HG03108 (cell line): ENCODE measurements around the gene SPATA31D4.
"Not testable (repeated sequence)": the region's sequence is repeated elsewhere in the genome, so short reads cannot be mapped to it uniquely, and the experiment has no call there.

Experiments used
- ATAC-seq: cut with Tn5 transposase; IDR thresholded peaks from one replicate; pipeline ENCODE4 v1.9.1; 2021; ENCODE audit warnings: moderate library complexity; ENCODE audit not compliant: unreplicated experiment

SPATA31D4 gene

DNA sequence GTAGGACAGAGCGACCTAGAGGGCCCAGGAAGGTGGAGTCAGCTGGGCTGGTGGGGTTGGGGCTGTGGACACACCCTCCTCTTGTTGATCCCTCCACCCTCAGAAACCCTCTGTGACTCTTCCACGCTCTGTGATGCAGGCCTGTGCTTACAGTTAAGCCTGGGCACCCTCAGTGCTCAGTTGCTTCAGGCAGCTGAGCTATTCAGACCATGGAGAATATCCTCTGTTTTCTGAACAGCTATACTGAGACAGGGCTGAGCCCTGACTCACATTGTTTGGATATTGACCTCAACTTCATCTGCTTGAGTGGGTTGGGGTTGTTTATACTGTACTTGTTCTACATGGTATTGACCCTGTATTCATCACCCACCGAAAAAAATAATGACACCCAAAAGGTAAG lies at the start of gene SPATA31D4:
Gene SPATA31D4 (plus strand): TSS at position 124 of the 400 bp plus-strand sequence. CDS start 86 bp downstream, at position 210.
- not testable (repeated sequence) for ATAC-seq

DNA sequence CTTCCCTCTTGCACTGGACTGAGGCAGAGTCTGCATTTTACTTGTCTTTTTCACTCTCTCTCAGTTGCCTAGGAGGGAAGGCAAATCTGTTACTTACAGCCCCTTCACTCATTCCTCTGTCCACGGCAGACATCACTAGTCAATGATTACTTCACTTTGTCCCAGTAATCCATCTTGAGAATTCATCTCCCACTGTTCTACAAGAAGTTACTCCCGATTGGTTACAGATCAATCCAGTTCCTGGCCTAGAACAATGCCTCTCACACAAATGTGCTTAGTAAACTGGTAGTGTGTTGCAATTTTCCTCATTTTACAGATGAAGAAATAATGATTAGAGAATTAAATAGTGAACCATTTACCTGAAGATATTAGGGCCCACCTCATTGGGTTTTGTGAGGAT lies 49.7 kb upstream of the SPATA31D4 start:
- ATAC-seq = no peak

DNA sequence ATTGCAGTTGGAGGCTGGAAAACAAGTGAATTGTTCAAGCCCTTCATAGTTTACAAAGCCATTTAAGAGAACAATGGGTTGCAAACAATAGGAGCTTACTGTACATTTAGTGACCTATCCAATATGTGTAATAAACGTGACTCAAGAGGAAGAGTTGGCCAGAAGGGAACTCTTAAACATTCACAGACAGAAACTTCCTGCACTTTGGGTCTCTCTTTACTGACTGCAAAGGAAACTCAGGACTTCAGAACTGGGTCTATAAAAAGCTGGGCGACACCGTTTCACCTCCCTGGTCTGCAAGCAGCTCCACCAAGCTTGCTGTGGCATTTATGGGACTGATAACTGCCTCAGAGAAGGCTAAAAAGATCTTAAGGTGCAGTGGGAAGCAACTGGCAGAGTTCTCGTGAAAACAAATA lies 48.7 kb upstream of the SPATA31D4 start:
- no peak for ATAC-seq

DNA sequence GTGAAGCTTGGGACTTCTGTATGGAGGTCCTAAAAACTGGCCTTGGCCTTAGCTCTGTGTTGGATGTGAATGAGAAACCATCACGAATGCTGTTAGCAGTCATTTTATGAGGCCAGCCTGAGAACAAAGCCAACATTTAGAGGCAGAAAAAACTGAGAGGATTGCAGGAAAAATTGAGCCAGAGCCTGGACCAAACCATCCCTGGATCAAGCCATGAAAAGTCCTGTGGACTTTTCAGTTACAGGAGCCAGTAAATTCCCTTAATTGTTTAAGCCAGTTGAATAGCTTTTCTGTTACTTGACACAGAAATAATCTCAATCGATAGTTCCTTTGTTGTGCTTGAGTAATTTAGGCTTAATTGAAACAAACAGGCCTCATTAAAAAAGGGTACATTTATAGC lies 42.6 kb upstream of the SPATA31D4 start:
- no peak for ATAC-seq

DNA sequence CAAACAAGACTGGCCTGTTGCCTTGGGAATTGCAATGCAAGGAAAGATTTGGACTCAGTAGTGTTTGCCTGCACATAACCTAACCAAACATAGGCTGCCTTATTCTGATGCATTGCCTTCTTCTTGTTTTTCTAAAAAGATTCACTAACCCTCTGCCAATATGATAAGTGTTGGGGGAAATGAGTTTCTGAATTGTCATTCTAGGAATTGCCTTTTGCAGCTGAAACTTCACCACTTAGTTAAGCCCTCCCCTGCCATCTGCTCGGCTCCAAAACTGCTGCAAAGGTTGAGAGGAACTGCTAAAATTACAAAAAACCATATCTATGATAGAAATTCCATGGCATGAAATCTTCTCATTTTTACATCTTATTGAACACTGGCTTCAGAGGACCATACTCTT lies 41.6 kb upstream of the SPATA31D4 start:
- no peak for ATAC-seq

DNA sequence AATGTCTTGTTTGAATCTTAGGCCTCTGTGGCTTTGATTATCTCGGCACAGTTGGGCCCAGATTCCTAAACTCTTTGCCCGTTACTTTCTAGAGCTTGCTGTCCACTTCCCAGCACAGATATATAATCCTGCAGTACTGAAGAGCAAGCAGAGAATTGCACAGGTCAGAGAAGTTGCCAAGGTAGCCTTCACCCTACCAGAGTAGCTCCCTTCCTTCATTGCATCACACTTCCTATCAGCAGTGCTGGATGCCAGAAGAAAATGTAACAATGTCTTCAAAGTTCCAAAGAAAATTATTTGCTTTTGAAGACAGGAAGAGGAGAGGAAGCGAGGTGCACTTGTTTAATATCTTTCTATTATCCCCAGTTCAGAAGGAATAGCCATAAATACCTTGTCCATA lies 38.1 kb upstream of the SPATA31D4 start:
- ATAC-seq = no peak

DNA sequence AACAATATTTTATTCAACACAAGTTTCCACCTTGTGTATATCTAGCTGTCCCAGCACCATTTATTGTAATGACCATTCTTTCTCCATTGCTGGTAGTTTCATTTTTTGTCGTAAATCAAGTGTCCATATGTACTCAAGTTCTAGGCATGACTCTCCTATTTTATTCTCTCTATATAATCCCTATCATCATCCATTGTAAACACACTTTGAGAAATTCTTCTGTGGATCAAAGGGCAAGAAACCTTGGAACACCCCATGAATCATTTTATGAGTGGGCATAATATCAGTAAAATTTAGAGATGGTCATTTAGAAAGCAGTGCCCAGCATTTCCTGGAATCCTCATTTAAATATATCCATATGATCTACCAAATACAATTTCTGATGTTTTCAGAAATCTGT lies 35.8 kb upstream of the SPATA31D4 start:
- no peak for ATAC-seq

DNA sequence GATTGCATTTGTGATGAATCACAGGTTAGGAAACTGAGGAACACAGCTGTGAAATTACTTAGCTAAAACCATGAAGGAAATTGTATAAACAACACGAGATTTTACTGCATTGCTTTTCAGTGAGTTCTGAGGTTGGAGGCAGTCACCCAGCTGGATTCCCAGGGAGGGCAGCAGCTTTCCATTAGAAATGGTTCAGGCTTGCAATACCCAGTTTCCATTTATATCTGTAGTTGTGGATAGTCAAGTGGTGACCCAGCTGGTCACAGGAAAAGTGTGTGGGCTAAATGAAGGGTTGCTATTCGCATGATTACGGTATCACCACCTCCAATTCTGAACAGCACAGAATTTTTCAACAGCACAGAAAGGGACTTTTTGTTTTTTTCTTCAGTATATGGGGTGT lies 34.3 kb upstream of the SPATA31D4 start:
- no peak for ATAC-seq

DNA sequence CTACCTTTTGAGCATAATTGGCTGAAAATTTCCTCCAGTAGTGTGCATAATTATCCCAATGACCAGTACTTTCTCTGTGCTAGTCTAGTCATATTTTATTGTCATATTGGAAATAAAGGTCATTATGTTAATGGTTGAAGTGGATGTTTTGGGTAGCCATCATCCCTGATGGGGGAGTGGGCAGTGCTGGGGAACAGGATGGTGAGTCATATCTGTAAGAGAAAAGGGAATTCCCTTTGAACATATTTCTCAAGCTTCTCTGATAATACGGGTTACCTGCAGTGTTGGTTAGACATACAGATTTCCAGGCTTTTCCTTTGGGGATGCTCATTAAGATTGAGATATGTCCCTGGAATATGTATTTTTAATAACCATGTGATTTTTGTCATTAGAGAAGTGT lies 33.3 kb upstream of the SPATA31D4 start:
- ATAC-seq = no peak

DNA sequence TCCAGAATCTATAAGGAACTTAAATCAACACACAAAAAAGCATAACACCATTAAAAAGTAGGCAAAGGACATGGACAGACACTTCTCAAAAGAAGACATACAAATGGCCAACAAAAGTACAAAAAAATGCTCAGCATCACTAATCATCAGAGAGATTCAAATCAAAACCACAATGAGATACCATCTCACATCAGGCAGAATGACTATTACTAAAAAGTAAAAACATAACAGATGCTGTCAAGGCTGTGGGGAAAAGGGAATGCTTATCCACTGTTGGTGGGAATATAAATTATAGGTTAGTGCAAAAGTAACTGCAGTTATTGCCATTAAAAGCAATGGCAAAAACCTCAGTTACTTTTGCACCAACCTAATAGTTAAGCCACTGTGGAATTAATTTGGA lies 32.2 kb upstream of the SPATA31D4 start:
- ATAC-seq = no peak

DNA sequence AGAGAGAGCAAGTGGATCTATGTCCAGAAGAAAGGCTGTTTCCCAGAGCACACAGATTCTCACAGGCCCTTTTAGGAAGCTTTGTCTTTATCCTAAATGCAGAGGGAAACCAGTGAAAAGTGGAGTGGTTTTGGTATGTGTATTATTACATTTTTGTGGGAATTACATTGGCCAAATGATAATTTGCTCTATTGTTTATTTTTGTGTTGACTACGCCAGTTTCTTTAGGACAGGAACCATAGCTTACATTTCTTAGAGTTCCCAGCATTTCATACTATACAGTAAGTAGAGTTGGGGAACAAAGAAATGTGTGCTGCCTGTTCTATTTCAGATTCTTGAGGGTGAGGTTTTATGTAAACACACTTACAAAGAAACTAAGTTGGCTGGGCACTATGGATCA lies 29.4 kb upstream of the SPATA31D4 start:
- no peak for ATAC-seq

DNA sequence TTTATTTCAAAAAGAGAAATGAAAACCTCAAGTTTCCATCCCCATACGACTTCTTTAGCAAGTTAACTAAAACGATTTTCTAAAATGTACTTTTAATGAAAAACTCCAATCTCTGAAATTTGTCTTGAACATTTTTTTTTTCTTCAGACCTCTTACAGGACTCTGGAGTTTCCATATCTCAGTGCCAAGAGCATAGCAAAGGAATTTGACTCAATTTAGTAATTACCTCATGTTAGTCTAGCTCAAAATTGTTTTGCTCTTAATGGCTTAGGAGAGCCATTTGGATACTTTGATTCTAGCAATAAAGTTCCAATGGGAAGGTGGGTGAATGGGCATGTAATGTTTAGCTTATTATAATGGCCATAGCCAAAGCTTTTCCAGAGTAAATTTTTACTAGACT lies 26.0 kb upstream of the SPATA31D4 start:
- ATAC-seq = no peak

DNA sequence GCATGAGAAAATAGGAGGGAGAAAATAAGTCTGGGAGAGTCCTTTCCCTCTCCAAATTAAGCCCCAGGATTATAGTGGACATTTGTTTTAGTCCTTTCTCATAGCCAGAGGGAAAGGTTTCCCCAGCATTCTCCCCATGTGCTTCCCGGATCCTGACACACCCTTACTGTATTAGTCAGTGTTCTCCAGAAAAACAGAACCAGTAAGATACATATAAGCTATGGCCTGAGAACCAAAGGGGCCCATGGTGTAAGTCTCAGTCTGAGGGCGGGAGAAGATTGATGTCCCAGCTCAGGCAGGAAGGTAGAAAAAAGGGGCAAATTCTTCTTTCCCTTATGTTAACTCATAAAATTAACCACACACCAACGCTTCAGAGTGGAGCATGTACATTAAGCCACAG lies 25.6 kb upstream of the SPATA31D4 start:
- ATAC-seq = no peak

DNA sequence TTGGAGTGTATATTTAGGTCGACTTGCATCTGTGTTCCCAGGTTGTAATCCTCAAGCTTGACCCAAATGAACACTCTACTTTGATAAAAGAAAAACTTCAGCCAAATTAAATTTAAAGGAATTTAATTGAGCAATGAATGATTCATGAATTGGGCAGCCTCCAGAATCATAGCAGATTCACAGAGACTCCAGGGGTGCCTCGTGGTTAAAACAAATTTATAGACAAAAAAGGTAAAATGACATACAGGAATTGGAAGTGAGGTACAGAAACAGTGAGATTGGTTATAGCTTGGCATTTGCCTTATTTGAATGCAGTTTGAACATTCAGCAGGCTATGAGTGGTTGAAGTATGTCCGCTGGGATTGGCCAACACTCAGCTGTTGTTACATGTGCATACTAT lies 21.6 kb upstream of the SPATA31D4 start:
- no peak for ATAC-seq

DNA sequence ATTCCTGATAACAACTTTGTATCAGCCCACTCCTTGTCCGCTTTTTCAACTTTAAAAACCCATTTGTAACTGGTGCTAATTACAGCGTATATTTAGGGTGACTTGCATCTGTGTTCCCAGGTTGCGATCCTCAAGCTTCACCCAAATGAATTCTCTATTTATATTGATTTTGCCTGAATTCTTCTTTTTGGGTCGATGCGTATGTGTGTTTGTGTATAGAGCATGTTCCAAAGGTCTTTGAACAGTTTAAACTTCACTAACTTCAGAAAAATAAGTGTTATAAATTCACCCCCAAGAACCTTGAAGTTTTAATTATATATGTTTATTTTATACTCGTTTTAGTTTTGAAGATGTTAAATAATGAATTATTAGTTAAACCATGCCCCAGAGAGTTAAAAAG lies 16.1 kb upstream of the SPATA31D4 start:
- no peak for ATAC-seq

DNA sequence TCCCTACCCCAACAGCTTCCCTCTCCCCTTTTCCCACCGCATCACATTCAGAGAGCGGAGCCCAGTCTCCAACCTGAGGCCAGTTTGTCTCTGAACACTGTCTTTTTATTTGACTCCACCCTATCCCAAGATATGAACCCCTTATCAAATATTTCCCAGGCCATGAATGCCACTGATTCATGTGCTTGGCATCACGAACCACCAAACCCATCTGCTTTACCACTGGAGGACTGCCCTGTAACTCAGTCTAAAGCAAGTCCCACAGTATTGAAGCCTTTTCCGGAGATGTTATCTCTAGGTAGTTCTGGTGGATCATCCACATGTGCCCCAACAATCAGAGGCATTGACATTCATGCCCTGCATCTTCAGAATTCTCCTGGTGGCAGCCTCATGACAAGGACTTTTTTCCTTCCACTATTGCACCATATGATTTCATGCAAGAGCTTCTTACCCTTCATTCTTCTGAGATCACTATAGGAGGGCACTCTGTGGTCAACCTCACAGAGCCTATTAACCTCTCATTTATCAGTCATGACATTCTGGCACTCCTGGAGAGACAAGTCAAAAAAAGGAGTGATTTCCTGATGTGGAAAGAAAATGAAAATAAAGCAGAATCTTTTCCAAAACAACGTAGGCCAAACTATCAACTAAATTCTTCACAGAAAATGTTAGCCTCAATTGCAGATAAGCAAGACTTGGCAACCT lies 12.3 kb upstream of the SPATA31D4 start:
- ATAC-seq = no peak

DNA sequence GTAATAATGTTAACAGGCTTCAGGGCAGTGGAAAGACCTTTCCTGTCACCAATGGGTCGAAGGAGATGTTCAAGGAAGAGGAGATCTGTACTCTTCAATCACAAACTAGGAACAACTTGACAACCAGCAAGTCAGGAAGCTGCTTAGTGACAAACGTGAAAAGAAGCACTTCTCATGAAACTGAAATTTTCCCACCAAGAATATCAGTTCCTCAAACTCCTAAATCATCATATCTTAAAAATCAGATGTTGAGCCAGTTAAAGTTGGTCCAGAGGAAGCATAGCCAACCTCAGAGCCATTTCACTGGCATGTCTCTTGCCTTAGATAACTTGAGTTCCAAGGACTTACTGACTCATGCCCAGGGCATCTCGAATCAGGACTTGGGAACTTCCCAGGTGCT lies 9.7 kb upstream of the SPATA31D4 start:
- not testable (repeated sequence) for ATAC-seq

DNA sequence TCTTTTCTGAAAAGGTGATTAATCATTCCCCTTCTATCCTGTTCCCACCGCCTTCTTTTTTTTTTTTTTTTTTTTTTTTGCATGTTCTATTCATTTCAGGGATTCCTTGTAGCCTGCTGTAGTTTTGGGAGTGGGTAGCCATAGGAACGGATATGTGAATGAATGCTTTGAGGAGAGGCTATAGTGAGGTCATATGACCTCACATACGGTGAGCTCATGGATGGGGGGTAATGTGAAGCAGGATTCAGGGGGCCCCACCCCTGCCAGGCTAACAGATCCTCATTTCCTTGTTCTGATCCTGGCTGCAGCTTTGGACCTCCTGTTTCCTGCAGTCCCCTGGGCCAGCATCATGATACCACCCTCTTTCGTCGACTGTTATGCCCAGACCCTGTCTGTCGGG lies 1.9 kb downstream of the SPATA31D4 start:
- not testable (repeated sequence) for ATAC-seq

DNA sequence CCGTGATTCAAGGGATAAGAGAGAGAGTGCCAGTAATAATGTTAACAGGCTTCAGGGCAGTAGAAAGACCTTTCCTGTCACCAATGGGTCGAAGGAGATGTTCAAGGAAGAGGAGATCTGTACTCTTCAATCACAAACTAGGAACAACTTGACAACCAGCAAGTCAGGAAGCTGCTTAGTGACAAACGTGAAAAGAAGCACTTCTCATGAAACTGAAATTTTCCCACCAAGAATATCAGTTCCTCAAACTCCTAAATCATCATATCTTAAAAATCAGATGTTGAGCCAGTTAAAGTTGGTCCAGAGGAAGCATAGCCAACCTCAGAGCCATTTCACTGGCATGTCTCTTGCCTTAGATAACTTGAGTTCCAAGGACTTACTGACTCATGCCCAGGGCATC lies 5.3 kb downstream of the SPATA31D4 start:
- ATAC-seq = not testable (repeated sequence)

DNA sequence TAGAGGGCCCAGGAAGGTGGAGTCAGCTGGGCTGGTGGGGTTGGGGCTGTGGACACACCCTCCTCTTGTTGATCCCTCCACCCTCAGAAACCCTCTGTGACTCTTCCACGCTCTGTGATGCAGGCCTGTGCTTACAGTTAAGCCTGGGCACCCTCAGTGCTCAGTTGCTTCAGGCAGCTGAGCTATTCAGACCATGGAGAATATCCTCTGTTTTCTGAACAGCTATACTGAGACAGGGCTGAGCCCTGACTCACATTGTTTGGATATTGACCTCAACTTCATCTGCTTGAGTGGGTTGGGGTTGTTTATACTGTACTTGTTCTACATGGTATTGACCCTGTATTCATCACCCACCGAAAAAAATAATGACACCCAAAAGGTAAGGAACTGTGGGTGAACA lies 15.2 kb downstream of the SPATA31D4 start, which contains the start of gene SPATA31D3:
Gene SPATA31D3 (plus strand): TSS at position 108 of the 400 bp plus-strand sequence. CDS start 86 bp downstream, at position 194.
- not testable (repeated sequence) for ATAC-seq

DNA sequence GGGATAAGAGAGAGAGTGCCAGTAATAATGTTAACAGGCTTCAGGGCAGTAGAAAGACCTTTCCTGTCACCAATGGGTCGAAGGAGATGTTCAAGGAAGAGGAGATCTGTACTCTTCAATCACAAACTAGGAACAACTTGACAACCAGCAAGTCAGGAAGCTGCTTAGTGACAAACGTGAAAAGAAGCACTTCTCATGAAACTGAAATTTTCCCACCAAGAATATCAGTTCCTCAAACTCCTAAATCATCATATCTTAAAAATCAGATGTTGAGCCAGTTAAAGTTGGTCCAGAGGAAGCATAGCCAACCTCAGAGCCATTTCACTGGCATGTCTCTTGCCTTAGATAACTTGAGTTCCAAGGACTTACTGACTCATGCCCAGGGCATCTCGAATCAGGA lies 20.4 kb downstream of the SPATA31D4 start:
- ATAC-seq = not testable (repeated sequence)

DNA sequence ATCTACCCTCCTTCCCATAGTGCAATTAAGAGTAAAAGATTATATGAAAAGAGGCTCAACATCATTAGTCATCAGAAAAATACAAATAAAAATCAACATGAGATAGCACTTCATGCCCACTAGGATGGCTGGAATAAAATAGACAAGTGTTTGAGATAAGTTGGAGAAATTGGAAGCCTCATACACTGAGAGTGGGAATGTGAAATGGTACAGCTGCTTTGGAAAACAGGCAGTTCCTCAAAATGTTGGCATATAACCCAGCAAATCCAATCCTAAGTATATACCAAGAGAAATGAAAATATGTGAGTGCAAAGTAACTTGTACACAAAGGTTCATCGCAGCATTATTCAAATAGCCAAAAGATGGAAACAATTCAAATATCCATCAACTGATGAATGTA lies 24.9 kb downstream of the SPATA31D4 start:
- ATAC-seq = no peak

DNA sequence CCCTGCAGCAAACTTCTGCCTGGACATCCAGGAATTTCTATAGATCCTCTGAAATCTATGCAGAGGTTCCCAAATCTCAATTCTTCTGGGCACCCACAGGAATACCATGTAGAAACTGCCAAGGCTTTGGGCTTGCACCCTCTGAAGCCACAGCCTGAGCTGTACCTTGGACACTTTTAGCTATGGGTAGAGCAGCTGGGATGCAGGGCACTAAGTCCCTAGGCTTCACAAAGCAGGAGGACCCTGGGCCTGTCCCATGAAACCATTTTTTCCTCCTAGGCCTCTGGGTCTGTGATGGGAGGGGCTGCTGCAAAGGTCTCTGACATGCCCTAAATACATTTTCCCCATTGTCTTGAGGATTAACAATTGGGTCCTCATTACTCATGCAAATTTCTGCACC lies 27.4 kb downstream of the SPATA31D4 start:
- no peak for ATAC-seq
